ENCODE results near the gene ACKR3.

DNA sequence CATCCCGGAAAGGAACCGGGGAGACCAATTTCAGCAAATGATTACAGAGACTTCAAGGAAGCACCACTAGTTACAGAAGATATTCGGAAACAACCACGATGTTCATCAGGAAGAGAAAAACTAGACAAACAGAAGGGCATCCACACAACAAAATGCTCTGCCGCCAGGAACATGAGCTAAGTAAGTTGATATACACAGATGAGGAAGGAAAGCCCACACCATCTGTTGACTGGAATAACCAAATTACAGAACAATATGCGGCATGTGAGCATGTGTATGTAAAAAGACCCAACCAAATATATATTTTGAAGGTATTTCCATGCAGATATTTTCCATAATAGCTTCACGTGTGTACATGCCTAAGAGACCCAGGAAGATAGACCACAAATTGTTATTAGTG, 47.0 kb downstream of the ACKR3 start:
- TF ChIP-seq, protein P1, sequence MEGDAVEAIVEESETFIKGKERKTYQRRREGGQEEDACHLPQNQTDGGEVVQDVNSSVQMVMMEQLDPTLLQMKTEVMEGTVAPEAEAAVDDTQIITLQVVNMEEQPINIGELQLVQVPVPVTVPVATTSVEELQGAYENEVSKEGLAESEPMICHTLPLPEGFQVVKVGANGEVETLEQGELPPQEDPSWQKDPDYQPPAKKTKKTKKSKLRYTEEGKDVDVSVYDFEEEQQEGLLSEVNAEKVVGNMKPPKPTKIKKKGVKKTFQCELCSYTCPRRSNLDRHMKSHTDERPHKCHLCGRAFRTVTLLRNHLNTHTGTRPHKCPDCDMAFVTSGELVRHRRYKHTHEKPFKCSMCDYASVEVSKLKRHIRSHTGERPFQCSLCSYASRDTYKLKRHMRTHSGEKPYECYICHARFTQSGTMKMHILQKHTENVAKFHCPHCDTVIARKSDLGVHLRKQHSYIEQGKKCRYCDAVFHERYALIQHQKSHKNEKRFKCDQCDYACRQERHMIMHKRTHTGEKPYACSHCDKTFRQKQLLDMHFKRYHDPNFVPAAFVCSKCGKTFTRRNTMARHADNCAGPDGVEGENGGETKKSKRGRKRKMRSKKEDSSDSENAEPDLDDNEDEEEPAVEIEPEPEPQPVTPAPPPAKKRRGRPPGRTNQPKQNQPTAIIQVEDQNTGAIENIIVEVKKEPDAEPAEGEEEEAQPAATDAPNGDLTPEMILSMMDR (conservative IDR thresholded peaks at IDR 0.05) = no peak
- no peak for TF ChIP-seq ZFX (IDR thresholded peaks at IDR 0.05)

Measured in C4-2B (cell line).